ENCODE measurements around the gene MEGF10. TPM values are rescaled to one million over a fixed set of nuclear protein-coding genes. Genes with fewer than 3 reads are reported as not detected.
"Not testable (repeated sequence)": the region's sequence is repeated elsewhere in the genome, so short reads cannot be mapped to it uniquely, and the experiment has no call there.

The MEGF10 gene
- total RNA-seq, 1 donor from 2014 or later: 0.32 TPM

DNA sequence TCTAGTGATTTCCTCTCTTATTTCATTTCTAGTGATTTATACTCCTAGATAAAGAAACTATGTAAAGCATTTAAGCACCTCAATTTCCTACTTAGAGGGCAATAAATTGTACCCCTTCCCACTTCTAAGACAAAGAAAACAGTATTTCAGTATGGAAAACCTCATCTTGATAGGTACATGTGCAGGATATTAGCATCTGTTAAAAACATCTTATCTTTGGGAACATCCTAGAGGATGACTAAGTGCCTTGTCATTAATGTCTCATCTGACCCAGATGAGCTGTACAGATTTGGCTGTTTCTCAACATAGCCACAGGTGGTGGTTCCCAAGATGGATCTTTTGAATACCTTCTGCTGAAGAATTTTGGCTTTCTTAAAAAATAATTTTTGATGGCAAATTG, 5.7 kb downstream of the MEGF10 start:
- intact Hi-C loops (cut with DNase I): loop anchor here (10.0 kb wide), 1 partner anchor 148 kb away; no protein-coding TSS in a partner anchor
- no peak for DNase-seq (ENCODE audit: low spot score)

GRCh38 chr5:127296894-127297293, 6.3 kb downstream of the MEGF10 start:
- intact Hi-C loops (cut with DNase I): loop anchor here (10.0 kb wide), 1 partner anchor 148 kb away; no protein-coding TSS in a partner anchor
- not testable (repeated sequence) for DNase-seq (ENCODE audit: low spot score)

GRCh38 chr5:127297348-127298035, 6.9 kb downstream of the MEGF10 start:
- intact Hi-C loops (cut with DNase I): loop anchor here (10.0 kb wide), 1 partner anchor 147 kb away; no protein-coding TSS in a partner anchor
- DNase-seq (ENCODE audit: low spot score): no peak

DNA sequence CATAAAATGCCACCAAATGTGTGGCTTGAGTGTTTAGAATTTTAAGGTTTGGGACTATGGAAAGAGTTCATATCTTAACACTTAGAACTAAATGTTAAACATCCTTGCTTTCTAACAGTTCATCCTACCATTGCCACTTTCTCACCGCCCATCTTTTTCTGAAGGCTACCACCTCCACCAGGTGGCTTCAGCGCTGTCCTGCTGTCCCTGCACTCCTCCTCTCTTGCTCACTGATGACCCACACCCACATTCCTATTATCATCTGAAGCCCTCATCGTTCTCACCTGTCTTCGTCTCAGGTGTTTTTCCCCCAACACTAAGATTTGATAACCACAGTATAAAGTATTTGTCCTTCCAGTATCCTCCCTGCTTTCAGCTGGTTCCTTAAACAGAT, 7.4 kb downstream of the MEGF10 start:
- intact Hi-C loops (cut with DNase I): loop anchor here (10.0 kb wide), 1 partner anchor 147 kb away; no protein-coding TSS in a partner anchor

DNA sequence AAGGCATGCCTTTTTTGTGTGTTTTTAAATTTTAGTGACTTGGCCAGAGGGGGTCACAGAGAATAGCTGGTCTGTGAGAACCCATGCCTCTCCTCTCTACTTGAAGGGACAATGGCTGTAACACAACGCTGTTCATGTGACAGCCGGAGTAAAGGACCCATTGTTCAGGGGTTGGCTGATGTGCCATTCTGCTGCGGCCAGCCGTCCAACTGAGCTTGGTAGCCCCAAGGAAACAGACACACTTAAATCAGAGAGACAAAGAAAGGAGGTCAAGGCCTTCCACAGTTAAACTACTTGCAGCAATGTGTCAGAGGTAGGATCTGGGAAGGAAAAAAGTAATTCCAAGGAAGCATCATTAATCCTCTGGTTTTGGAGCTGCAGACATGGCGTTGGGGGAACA, 8.1 kb downstream of the MEGF10 start:
- DNase-seq (ENCODE audit: low spot score): no peak
- intact Hi-C loops (cut with DNase I): loop anchor here (10.0 kb wide), 1 partner anchor 146 kb away; no protein-coding TSS in a partner anchor

More for the DNA sequence above, 7.4 kb downstream of the MEGF10 start:
- no peak for DNase-seq (ENCODE audit: low spot score)

DNA sequence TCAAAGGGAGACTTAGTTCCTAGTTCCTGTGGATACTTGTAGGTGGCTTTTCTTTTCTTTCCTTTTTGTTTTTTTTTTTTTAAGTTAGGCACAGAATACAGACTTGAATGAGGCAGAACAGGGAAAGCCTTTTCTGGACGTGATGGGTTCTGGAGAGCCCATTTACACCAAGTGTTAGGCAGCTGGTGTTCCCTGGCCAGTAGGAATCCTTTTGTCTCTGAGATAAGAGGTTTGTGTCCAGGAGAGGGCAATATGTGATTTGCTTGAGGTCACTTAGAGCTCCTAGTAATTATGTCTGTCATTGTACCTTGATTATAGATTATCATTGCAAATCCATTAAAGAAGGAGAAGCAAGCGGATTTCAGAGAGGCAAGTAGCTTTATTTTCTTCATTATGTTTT, 9.1 kb downstream of the MEGF10 start:
- DNase-seq (ENCODE audit: low spot score): no peak
- intact Hi-C loops (cut with DNase I): loop anchor here (10.0 kb wide), 1 partner anchor 145 kb away; no protein-coding TSS in a partner anchor

GRCh38 chr5:127302509-127302908, 11.9 kb downstream of the MEGF10 start:
- intact Hi-C loops (cut with DNase I): no loop called here
- DNase-seq (ENCODE audit: low spot score): no peak

GRCh38 chr5:127303404-127303803, 12.8 kb downstream of the MEGF10 start:
- no peak for DNase-seq (ENCODE audit: low spot score)
- intact Hi-C loops (cut with DNase I): no loop called here

DNA sequence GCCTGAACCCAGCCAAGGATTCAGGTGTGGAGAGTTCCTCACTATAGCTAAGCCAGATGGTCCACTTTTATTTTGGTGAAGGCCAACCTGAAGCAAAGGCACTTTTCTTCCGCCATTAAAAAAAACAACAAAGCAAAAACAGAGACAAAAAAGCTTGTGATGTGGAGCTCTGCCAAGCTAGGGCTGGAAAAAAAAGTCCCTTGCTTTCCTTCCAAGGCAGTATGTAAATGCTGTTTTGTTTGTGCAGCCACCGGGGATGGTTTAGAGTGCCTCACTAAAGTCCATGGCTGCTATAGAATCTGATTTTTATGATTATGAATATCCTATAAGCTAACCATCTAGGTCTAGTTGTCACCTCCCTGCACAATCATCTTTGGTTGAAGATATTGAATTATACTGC, 14.9 kb downstream of the MEGF10 start:
- DNase-seq (ENCODE audit: low spot score): no peak
- intact Hi-C loops (cut with DNase I): no loop called here

GRCh38 chr5:127306036-127306435, 15.4 kb downstream of the MEGF10 start:
- intact Hi-C loops (cut with DNase I): no loop called here
- no peak for DNase-seq (ENCODE audit: low spot score)

DNA sequence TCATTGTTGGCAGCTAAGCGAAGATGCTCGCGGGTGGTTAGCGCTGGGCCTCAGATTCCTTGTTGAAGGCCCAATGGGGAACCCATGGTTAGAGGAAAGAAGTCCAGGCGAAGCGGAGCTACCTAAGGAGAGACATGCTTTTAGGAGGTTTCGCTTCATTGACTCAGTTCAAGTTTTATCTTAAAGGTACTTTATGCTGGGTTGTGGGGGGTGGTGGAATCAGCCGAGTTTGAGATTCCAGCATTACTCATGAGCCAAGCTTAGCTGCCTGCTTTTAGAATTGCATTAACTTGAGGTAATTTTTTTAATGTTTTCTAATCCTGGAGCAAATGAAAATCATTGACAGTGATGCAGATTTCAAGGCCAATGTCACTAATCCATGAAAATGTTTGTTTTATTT, 16.1 kb downstream of the MEGF10 start:
- intact Hi-C loops (cut with DNase I): no loop called here
- no peak for DNase-seq (ENCODE audit: low spot score)

DNA sequence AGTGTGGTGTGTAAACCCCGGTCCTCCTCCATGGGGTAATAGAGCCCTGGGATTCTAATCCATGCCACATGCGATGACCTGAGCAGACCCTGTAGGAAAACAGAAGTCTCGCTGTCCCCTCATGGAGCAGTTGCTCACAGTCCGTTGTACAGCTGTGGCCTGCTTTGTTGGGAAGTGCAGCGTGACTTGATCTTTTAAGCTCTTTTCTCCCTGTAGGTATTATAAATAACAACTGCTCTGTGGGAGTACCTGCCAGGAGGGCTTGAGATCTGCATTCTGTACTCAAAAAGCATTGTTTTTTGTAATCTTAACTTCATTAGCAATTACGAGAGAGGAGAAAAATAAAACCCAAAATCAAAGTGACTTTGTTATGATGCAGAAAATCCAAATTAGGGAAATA, 17.3 kb downstream of the MEGF10 start:
- intact Hi-C loops (cut with DNase I): no loop called here
- DNase-seq (ENCODE audit: low spot score): no peak

- intact Hi-C loops (cut with DNase I); DNase-seq (ENCODE audit: low spot score): not testable (repeated sequence)
Observed at GRCh38 chr5:127308325-127308724, 17.7 kb downstream of the MEGF10 start.

- intact Hi-C loops (cut with DNase I): no loop called here
- DNase-seq (ENCODE audit: low spot score): no peak
Observed at GRCh38 chr5:127308945-127309344, 18.3 kb downstream of the MEGF10 start.

GRCh38 chr5:127311349-127311748, 20.8 kb downstream of the MEGF10 start:
- no peak for DNase-seq (ENCODE audit: low spot score)
- intact Hi-C loops (cut with DNase I): loop anchor here (10.0 kb wide), 1 partner anchor 657 kb away; no protein-coding TSS in a partner anchor

- intact Hi-C loops (cut with DNase I): loop anchor here (10.0 kb wide), 1 partner anchor 657 kb away; no protein-coding TSS in a partner anchor
- DNase-seq (ENCODE audit: low spot score): no peak
Observed at GRCh38 chr5:127311781-127312525, 21.4 kb downstream of the MEGF10 start.

DNA sequence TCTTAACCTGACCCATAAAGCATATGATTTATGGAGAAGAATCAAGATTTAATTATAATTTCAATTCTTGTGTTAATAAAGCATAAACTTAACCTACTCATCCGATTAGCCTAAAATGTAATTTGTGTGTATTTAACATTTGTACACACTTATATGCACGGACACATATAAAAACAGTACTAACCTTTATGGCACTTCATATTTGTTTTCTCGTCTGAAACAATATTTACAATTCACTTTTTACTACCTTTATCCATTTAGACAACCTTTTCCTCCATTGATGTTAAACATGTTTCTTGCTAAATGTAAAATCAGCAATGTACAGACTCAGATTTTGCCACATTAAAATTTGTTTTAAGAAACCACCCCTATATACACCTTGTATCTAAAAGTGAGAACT, 22.8 kb downstream of the MEGF10 start:
- no peak for DNase-seq (ENCODE audit: low spot score)
- intact Hi-C loops (cut with DNase I): loop anchor here (10.0 kb wide), 1 partner anchor 659 kb away; no protein-coding TSS in a partner anchor

GRCh38 chr5:127313847-127314473, 23.4 kb downstream of the MEGF10 start:
- intact Hi-C loops (cut with DNase I): loop anchor here (2.0 to 10.0 kb wide), 2 partner anchors 479 to 659 kb away; no protein-coding TSS in a partner anchor
- no peak for DNase-seq (ENCODE audit: low spot score)

DNA sequence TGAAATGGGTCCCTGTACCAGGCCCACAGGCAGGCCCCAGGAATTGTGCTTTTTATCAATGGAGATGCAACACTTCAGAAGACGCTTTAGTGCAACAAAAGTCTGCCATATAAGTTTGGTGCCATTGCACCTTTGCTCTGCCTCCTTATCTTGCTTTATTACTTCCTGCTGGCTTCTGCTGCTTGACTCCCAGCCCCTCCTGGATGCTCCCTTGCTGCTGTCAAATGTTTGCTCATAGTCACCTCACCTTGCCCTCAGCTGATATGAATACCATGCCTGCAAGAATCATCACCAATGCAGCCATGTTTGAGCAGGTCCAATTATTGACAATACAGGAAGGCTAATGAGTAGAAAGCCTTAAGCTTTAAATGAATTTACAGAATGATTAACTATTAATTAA, 25.4 kb downstream of the MEGF10 start:
- DNase-seq (ENCODE audit: low spot score): no peak
- intact Hi-C loops (cut with DNase I): loop anchor here (10.0 kb wide), 1 partner anchor 661 kb away; no protein-coding TSS in a partner anchor

DNA sequence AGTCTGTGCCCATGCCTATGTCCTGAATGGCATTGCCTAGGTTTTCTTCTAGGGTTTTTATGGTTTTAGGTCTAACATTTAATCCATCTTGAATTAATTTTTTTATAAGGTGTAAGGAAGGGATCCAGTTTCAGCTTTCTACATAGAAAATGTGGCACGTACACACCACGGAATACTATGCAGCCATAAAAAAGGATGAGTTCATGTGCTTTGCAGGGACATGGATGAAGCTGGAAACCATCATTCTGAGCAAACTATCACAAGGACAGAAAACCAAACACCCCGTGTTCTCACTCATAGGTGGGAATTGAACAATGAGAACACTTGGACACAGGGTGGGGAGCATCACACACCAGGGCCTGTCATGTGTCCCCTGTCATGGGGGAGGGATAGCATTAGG, 26.8 kb downstream of the MEGF10 start:
- not testable (repeated sequence) for DNase-seq (ENCODE audit: low spot score)
- intact Hi-C loops (cut with DNase I): loop anchor here (10.0 kb wide), 1 partner anchor 663 kb away; no protein-coding TSS in a partner anchor
